ENCODE data around the gene CD163L1. TPM values are rescaled to one million over a fixed set of nuclear protein-coding genes. Genes with fewer than 3 reads are reported as not detected.
A peak's percentile ranks its signal among the peaks of the same experiment; 100 is the strongest.

The CD163L1 gene
- total RNA-seq, result not detected in 2 replicates

DNA sequence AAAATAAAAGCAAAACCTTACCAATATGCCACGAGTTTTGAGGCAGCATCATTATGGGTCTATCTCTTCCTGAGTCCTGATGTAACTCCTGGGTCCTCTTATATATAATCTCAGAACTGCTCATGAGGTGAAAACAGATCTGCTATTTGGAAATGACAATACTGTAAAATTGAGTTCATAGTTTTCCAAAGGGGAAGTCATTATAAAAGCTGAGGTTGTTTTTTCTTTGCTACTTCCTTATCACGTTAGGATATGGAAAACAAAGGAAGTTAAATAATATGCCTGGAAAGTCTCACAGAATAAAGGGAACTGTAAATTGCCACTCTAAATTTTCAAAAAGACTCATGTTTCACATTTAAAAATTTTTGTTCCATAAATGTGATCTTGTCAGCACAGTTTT is at the start of gene CD163L1:
Gene CD163L1 (minus strand): TSS at position 78 of the 400 bp plus-strand sequence. CDS start 26 bp downstream, at position 52.
- intact Hi-C loops (cut with micrococcal nuclease), result no loop called here
- peaks cover 5% of the 10 kb centered on the region for H3K4me1 Mint-ChIP-seq
- no peak within 1 kb of the TSS for H3K27ac Mint-ChIP-seq
- H3K9me3 Mint-ChIP-seq, result no peaks in the 10 kb centered on the region
- peaks cover 50% of the 10 kb centered on the region for H3K27me3 Mint-ChIP-seq
- H3K4me3 Mint-ChIP-seq, result no peak within 1 kb of the TSS
- no peaks in the 10 kb centered on the region for H3K36me3 Mint-ChIP-seq (ENCODE audit: low read depth)
- no peak for DNase-seq

DNA sequence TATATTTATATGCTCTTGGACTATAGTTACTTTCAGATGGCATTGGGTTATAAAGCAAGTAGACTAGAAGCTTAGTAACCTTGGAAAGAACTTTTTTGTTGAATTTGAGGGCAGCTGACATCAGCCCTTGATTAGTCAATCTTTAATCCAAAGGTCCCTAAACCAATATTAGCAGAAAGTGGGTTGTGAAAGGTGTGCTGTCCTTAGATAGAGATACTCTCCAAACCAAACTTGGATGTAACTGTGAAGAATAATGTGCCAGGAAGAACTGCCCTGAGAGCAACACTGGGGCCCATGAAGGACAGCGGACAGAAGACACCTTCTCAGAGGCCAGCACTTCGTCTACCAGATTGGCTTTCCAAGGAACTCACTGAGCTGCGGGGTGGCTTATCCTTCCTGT is 49.1 kb upstream of the CD163L1 start:
- no peaks in the 10 kb centered on the region for H3K4me1 Mint-ChIP-seq
- H3K4me3 Mint-ChIP-seq, result no peak overlapping the region
- H3K27ac Mint-ChIP-seq, result no peak overlapping the region
- H3K36me3 Mint-ChIP-seq (ENCODE audit: low read depth), result no peaks in the 10 kb centered on the region
- DNase-seq, result no peak
- intact Hi-C loops (cut with micrococcal nuclease), result no loop called here
- no peaks in the 10 kb centered on the region for H3K9me3 Mint-ChIP-seq
- H3K27me3 Mint-ChIP-seq, result peaks cover 17% of the 10 kb centered on the region

DNA sequence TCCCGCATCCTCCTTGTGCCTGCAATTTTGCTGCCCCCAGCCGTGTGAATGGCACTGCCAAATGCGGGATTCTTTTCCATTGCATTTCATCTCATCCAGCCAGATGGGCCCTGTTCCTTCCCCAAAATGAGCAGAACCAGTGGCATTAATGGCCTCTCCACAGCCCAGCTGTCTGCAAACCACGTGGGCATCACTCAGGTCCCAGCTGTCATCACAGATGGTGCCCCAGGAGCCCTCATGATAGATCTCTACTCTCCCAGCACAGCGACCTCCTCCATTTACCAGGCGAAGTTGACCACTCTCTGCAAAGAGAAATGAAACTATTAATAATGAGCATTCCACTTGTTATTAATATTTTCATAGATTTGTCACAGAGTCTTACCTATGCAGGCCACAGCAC is 42.6 kb upstream of the CD163L1 start:
- intact Hi-C loops (cut with micrococcal nuclease), result no loop called here
- Mint-ChIP-seq H3K4me3 (no peak overlapping the region), H3K27ac (no peak overlapping the region), H3K27me3 (peaks cover 2% of the 10 kb centered on the region), H3K9me3 (no peaks in the 10 kb centered on the region), H3K4me1 (no peaks in the 10 kb centered on the region), H3K36me3 (ENCODE audit: low read depth) (no peaks in the 10 kb centered on the region)
- no peak for DNase-seq

DNA sequence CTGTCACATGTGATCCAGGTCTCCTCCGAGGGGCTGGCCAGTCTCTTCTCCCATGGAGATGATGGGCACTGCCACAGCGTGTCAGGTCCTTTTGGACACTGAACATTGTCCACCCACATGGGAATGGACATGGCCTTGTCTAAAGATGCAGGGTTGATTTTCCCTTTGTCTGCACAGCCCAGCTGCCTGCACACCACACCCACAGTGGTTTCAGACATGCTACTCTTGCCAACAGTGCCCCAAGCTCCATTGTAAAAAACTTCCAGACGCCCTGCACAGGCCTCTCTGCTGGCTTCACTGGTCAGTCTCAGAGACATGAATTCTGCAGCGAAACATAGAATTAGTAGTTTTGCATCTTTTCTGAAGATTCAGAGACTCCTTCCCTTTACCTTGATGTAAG is 41.1 kb upstream of the CD163L1 start:
- intact Hi-C loops (cut with micrococcal nuclease), result no loop called here
- no peak overlapping the region for H3K4me3 Mint-ChIP-seq
- H3K9me3 Mint-ChIP-seq, result no peaks in the 10 kb centered on the region
- no peaks in the 10 kb centered on the region for H3K36me3 Mint-ChIP-seq (ENCODE audit: low read depth)
- DNase-seq, result no peak
- no peaks in the 10 kb centered on the region for H3K4me1 Mint-ChIP-seq
- no peaks in the 10 kb centered on the region for H3K27me3 Mint-ChIP-seq
- H3K27ac Mint-ChIP-seq, result no peak overlapping the region

DNA sequence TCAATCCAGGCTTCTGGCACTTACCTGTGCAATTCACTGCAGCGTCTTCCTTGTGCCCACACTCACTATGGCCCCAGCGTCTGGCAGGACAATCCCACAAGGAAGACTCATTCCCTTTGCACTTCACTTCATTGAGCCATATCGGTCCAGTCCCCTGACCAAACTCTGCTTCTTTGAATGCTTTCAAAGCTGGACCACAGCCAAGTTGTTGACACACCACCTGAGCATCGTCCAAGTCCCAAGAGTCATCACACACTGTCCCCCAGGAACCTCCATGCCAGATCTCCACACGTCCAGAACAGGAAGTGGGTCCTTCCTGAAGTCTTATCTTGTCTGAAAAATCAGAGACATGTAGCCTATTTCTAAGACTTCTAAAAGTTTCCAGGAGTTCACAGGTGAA is 39.4 kb upstream of the CD163L1 start:
- Mint-ChIP-seq H3K27ac (no peak overlapping the region), H3K4me3 (no peak overlapping the region), H3K27me3 (no peaks in the 10 kb centered on the region), H3K4me1 (no peaks in the 10 kb centered on the region), H3K36me3 (ENCODE audit: low read depth) (no peaks in the 10 kb centered on the region), H3K9me3 (no peaks in the 10 kb centered on the region)
- intact Hi-C loops (cut with micrococcal nuclease), result no loop called here
- no peak for DNase-seq

DNA sequence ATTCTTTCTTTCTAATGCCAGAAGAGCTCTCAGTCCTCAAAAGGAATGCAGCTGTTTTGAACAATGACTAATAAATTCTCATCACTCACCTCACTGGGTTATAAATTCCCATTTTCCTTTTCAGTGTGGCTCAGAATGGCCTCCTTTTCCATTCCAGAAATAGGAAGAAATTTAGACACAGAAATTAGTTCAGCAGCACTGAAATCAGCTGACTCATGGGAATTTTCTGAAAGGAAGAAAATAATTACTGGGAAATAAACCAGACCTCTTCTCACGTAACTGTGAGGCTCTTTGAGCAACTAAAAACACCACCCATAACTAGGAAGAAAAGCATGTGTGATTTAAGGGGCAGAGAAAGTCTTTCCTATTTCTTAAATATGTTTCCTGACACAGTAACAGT is 35.8 kb upstream of the CD163L1 start:
- no peak overlapping the region for H3K27ac Mint-ChIP-seq
- no peaks in the 10 kb centered on the region for H3K4me1 Mint-ChIP-seq
- no peak overlapping the region for H3K4me3 Mint-ChIP-seq
- H3K27me3 Mint-ChIP-seq, result no peaks in the 10 kb centered on the region
- no peaks in the 10 kb centered on the region for H3K36me3 Mint-ChIP-seq (ENCODE audit: low read depth)
- no peak for DNase-seq
- intact Hi-C loops (cut with micrococcal nuclease), result no loop called here
- peaks cover 4% of the 10 kb centered on the region for H3K9me3 Mint-ChIP-seq

DNA sequence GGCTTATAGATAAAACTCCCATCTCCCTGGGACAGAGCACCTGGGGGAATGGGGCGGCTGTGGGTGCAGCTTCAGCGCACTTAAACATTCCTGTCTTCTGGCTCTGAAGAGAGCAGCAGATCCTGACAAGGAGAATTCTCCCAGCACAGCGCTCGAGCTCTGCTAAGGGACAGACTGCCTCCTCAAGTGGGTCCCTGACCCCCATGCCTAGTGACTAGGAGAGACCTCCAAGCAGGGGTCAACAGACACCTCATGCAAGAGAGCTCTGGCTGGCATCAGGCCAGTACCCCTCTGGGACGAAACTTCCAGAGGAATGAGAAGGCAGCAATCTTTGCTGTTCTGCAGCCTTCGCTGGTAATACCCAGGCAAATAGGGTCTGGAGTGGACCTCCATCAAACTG is 28.1 kb upstream of the CD163L1 start:
- Mint-ChIP-seq H3K4me1 (no peaks in the 10 kb centered on the region), H3K9me3 (peaks cover 5% of the 10 kb centered on the region), H3K27me3 (peaks cover 10% of the 10 kb centered on the region), H3K27ac (no peak overlapping the region), H3K4me3 (no peak overlapping the region), H3K36me3 (ENCODE audit: low read depth) (no peaks in the 10 kb centered on the region)
- no peak for DNase-seq
- intact Hi-C loops (cut with micrococcal nuclease), result no loop called here

DNA sequence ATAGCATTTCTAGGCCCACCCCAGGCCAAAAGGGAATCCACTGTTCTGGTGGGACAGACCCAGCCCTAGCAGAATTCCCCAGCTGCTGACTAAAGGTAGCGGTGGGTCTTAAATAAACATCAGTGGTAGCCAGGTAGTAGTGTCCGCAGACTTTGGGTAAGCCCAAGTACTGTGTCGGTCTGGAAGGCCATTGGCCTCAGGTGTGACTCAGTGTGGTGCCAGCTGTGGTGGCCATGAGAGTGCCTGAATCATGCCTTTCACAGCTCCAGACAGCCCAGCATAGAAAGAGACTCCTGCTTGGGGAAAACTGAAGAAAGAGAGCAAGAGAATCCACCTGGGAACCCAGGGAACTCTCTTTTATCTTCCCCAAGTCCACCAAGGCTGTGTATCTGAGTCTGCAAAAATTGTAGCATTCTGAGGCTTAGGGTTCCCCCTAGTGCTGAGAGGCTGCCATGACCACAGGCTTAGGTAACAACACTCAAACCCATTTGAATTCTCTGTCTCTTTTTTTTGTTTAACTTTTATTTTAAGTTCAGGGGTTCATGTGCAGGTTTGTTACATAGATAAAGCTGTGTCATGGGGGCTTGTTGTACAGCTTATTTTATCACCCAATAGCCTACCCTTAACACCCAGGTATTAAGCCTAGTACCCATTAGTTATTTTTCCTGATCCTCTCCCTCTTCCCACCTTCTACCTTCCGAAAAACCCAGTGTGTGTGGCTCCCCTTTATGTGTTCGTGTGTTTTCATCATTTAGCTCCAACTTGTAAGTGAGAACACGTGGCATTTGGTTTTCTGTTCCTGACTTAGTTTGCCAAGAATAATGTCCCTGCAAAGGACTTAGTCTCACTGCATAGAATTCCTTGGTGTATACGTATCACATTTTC is 16.7 kb upstream of the CD163L1 start:
- intact Hi-C loops (cut with micrococcal nuclease), result loop anchor here (1.0 to 5.0 kb wide), 2 partner anchors 177 to 241 kb away; no protein-coding TSS in a partner anchor
- no peak overlapping the region for H3K4me3 Mint-ChIP-seq
- peak; percentile 85 for DNase-seq
- no peaks in the 10 kb centered on the region for H3K9me3 Mint-ChIP-seq
- H3K27ac Mint-ChIP-seq, result no peak overlapping the region
- no peaks in the 10 kb centered on the region for H3K4me1 Mint-ChIP-seq
- no peaks in the 10 kb centered on the region for H3K36me3 Mint-ChIP-seq (ENCODE audit: low read depth)
- peaks cover 10% of the 10 kb centered on the region for H3K27me3 Mint-ChIP-seq

DNA sequence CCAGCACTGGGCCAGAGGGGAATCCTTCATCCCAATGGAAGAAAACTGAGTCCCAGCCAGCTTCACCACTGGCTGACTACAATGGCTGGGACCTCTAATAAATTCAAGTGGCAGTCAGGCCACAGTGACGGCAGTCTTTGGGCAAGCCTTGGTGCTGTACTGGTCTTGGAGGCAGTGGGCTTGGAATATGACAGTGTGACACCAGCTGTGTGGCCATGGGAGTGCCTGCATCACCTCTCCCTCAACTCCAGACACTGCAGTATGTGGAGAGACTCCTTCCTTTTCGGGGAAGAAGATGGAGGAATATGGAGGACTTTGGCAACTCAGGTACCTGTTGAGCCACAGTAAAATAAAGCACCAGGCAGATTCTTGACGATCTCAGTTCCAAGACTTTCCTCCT is 16.0 kb upstream of the CD163L1 start:
- intact Hi-C loops (cut with micrococcal nuclease), result loop anchor here (1.0 to 5.0 kb wide), 2 partner anchors 177 to 241 kb away; no protein-coding TSS in a partner anchor
- Mint-ChIP-seq H3K4me3 (no peak overlapping the region), H3K27me3 (peaks cover 9% of the 10 kb centered on the region), H3K9me3 (no peaks in the 10 kb centered on the region), H3K4me1 (no peaks in the 10 kb centered on the region), H3K27ac (no peak overlapping the region), H3K36me3 (ENCODE audit: low read depth) (no peaks in the 10 kb centered on the region)
- DNase-seq, result no peak

DNA sequence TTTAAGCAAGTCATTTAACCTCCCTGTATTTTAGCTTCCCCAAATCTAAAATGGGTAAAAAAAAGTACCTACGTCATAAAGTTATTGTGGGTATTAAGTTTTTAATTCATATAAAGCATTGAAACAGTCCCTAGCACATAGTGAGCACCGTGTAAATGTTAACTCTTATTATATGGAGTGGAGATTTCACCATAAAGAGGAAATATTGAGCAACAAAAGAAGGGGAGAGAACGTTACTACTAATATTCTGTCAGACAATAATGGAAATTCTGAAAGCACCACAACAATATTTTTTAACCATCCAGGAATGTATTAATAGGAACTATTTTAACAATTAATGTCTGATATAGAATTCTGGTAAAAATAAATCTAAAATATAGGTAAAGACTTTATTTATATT is 7.8 kb upstream of the CD163L1 start:
- Mint-ChIP-seq H3K36me3 (ENCODE audit: low read depth) (no peaks in the 10 kb centered on the region), H3K27me3 (peaks cover 23% of the 10 kb centered on the region), H3K4me3 (no peak overlapping the region), H3K9me3 (no peaks in the 10 kb centered on the region), H3K4me1 (no peaks in the 10 kb centered on the region), H3K27ac (no peak overlapping the region)
- DNase-seq, result no peak
- intact Hi-C loops (cut with micrococcal nuclease), result no loop called here

DNA sequence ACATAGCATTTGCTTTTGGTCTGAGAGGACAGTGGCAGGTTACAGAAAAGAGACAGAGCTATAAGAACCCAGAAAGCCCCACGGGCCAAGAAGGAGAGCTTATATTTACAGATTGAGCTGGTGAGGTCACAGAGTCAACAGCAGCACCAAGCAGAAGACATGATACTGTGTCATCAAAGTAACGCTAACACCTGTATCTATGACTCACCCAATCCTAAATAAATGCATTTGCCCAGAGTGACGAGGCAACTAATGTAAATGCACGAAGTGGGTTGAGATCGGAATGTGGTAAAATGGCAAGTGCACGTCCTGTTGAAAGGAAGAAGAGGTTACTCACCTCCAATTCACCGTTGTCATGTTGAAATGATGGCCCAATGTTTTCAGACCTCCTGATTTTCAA is 6.7 kb upstream of the CD163L1 start:
- H3K27ac Mint-ChIP-seq, result no peak overlapping the region
- intact Hi-C loops (cut with micrococcal nuclease), result no loop called here
- no peak overlapping the region for H3K4me3 Mint-ChIP-seq

DNA sequence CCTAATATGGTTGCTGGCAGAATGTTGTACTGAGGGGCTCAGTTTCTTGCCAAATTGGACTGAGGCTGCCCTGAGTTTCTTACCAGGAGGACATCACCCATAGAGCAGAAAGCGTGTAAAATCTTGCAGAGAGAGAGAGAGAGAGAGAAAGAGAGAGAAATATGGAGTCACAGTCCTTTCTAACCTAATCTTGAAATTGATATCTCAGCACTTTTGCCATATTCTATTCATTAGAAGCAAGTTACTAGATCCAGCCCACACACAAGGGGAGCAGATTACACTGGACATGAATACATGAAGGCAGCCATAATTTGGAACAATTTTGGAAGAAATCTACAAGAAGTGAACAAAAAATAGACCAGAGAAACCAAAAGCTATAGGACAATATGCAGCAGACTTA is 4.1 kb upstream of the CD163L1 start:
- no peaks in the 10 kb centered on the region for H3K36me3 Mint-ChIP-seq (ENCODE audit: low read depth)

More for the DNA sequence above, 6.7 kb upstream of the CD163L1 start:
- no peaks in the 10 kb centered on the region for H3K36me3 Mint-ChIP-seq (ENCODE audit: low read depth)
- H3K27me3 Mint-ChIP-seq, result peaks cover 23% of the 10 kb centered on the region
- H3K4me1 Mint-ChIP-seq, result no peaks in the 10 kb centered on the region
- H3K9me3 Mint-ChIP-seq, result no peaks in the 10 kb centered on the region
- no peak for DNase-seq

DNA sequence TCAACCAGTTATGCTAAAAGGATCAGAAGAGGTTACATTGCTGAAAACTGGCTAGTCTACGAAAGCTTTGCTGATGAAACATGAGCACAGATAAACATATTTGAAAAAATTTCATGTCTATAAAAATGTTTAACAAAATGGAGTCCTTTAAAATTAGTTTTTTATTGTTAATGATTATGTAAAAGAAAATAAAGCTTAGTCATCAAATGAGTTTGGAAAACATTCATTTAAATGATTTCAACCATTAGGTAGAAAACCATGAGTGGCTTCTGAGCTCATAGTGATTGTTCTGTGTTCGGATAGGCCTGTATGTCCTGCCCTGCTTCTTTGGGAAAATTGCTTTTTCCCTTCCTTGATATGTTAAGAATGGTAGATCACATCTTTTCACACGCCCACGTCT is 584 bp upstream of the CD163L1 start:
- H3K4me1 Mint-ChIP-seq, result peaks cover 4% of the 10 kb centered on the region
- no peak for DNase-seq
- no peaks in the 10 kb centered on the region for H3K36me3 Mint-ChIP-seq (ENCODE audit: low read depth)
- H3K9me3 Mint-ChIP-seq, result no peaks in the 10 kb centered on the region
- H3K4me3 Mint-ChIP-seq, result no peak overlapping the region
- no peak overlapping the region for H3K27ac Mint-ChIP-seq
- intact Hi-C loops (cut with micrococcal nuclease), result no loop called here
- peaks cover 45% of the 10 kb centered on the region for H3K27me3 Mint-ChIP-seq

More for the DNA sequence above, 4.1 kb upstream of the CD163L1 start:
- Mint-ChIP-seq H3K27ac (no peak overlapping the region), H3K4me3 (no peak overlapping the region), H3K27me3 (peaks cover 26% of the 10 kb centered on the region), H3K4me1 (no peaks in the 10 kb centered on the region), H3K9me3 (no peaks in the 10 kb centered on the region)
- no peak for DNase-seq
- intact Hi-C loops (cut with micrococcal nuclease), result no loop called here

DNA sequence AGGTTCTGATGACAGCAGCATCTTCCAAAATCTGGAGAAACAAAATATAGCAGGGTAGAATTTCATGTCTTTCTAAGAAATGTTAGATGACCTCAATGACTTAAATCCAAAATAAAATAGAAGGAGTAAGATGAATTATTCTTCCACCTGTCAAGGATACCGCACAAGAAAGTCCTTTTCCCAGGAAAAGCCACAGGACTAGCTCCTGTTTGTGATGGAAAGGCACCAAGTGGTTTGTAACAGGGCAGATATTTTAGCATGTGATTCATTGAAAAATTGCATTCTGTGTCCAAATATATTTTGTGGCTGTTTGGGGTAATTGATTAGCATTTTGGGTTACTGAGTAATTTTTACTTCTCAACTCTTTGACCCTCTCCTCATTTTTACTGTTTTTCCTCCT is 2.7 kb downstream of the CD163L1 start:
- H3K4me1 Mint-ChIP-seq, result peaks cover 5% of the 10 kb centered on the region
- H3K9me3 Mint-ChIP-seq, result no peaks in the 10 kb centered on the region
- intact Hi-C loops (cut with micrococcal nuclease), result no loop called here
- no peak overlapping the region for H3K27ac Mint-ChIP-seq
- no peak overlapping the region for H3K4me3 Mint-ChIP-seq
- H3K27me3 Mint-ChIP-seq, result peaks cover 45% of the 10 kb centered on the region
- no peak for DNase-seq
- no peaks in the 10 kb centered on the region for H3K36me3 Mint-ChIP-seq (ENCODE audit: low read depth)
